ENCODE results near the gene HNRNPLL.

HNRNPLL gene

GRCh38 chr2:38523728-38524437 is 78.8 kb downstream of the HNRNPLL start:
- H3K27ac Mint-ChIP-seq, result no peak overlapping the region
- ATAC-seq (no peak), DNase-seq (ENCODE audit: low spot score in 2 of 2) (no peak)
- H3K9me3 Mint-ChIP-seq, result no peaks in the 10 kb centered on the region
- peaks cover 8% of the 10 kb centered on the region for H3K4me1 Mint-ChIP-seq
- H3K4me3 Mint-ChIP-seq, result no peak overlapping the region
- no peaks in the 10 kb centered on the region for H3K36me3 Mint-ChIP-seq

DNA sequence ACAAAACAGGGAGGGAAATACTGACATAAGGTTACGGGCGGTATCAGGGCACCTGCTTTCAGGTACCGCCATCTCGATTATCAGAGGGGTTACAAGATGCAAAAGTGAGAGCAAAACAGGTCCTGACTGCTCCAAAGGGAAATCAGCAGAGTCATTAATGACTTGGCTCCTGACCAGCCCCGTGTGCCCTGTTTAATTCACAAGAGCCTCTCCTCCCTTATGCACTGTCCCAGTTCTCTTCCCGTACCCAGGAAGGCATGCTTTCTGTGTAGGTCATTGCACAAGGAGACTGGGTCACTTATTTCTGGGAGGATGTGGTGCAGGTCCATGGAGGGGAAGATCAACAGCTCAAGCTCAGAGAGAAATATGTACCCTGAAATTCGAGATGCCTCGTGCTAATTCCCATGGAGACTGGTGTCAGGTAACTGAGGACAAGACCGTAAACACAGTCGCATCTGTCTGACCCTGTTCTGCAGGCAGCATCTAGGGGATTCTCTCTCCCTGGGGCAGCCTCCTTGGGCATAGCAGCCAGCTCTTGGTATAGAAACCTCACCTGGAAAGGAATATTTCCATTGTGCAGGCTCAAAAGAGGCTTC is 79.9 kb downstream of the HNRNPLL start:
- Mint-ChIP-seq H3K27ac (no peak overlapping the region), H3K36me3 (no peaks in the 10 kb centered on the region), H3K4me1 (no peaks in the 10 kb centered on the region), H3K4me3 (no peak overlapping the region), H3K9me3 (no peaks in the 10 kb centered on the region)
- ATAC-seq (no peak), DNase-seq (ENCODE audit: low spot score in 2 of 2) (no peak)

DNA sequence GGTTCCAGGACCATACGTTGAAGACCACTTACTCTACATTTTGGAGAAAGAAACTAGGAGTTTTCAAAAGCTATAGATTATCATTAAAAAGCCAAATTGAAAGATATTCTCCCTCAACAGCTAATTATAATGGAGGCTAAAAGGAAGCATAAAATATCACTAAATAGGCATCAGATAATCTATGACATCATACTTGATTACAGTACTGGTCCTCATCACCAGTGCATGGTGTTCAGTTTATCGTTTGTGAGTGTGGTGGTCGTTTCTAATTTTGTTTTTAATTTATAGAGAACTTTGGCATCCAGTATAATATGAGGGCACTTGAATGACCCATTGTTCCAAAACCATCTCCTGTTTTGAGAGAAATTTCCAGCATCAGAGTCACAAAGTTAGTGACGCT is 80.9 kb downstream of the HNRNPLL start:
- no peak for ATAC-seq
- Mint-ChIP-seq H3K4me3 (no peak overlapping the region), H3K9me3 (no peaks in the 10 kb centered on the region), H3K4me1 (no peaks in the 10 kb centered on the region), H3K36me3 (no peaks in the 10 kb centered on the region), H3K27ac (no peak overlapping the region)
- DNase-seq (ENCODE audit: low spot score in 2 of 2), result no peak

DNA sequence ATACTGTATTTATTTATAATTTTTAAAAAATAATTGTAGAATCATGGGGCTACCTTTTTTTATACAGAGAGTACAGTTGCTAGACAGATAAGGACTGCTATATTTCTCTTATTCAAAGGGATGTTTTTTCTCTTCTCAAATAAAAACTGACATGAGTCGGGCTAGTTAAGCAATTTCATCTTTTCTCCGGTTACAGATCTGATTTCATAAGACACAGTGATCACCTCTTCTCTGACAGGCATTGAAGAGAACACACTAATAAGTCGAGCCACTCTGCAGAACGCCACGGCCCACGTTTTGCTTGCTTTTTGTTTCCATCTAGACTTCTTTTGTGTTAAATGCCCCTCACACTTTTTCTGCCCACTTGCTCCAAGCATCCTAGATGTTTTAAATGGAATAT is 85.4 kb downstream of the HNRNPLL start:
- ATAC-seq, result no peak
- Mint-ChIP-seq H3K9me3 (no peaks in the 10 kb centered on the region), H3K4me3 (no peak overlapping the region), H3K4me1 (no peaks in the 10 kb centered on the region), H3K27ac (no peak overlapping the region), H3K36me3 (no peaks in the 10 kb centered on the region)
- DNase-seq (ENCODE audit: low spot score in 2 of 2), result no peak

DNA sequence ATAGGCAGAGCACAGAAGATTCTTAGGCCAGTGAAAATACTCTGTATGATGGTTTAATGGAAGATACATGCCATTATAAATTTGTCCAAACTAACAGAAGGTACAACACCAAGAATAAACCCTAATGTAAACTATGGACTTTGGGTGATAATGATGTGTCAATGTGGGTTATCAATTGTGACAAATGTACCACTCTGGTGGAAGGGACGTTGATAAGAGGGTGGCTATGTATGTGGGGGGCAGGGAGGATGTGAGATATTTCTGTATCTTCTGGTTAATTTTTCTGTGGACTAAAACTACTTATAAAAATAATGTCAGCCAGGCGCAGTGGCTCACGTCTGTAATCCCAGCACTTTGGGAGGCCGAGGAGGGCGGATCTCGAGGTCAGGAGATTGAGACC is 86.2 kb downstream of the HNRNPLL start:
- ATAC-seq (no peak), DNase-seq (ENCODE audit: low spot score in 2 of 2) (no peak)
- Mint-ChIP-seq H3K4me3 (no peak overlapping the region), H3K36me3 (no peaks in the 10 kb centered on the region), H3K4me1 (no peaks in the 10 kb centered on the region), H3K27ac (no peak overlapping the region), H3K9me3 (no peaks in the 10 kb centered on the region)

- DNase-seq (ENCODE audit: low spot score in 2 of 2), result no peak
- no peak overlapping the region for H3K27ac Mint-ChIP-seq
- H3K4me3 Mint-ChIP-seq, result no peak overlapping the region
- ATAC-seq, result no peak
- H3K4me1 Mint-ChIP-seq, result no peaks in the 10 kb centered on the region
- H3K36me3 Mint-ChIP-seq, result no peaks in the 10 kb centered on the region
- H3K9me3 Mint-ChIP-seq, result no peaks in the 10 kb centered on the region
Observed at GRCh38 chr2:38516122-38516521, 86.6 kb downstream of the HNRNPLL start.

- Mint-ChIP-seq H3K4me1 (no peaks in the 10 kb centered on the region), H3K27ac (no peak overlapping the region), H3K36me3 (no peaks in the 10 kb centered on the region), H3K9me3 (no peaks in the 10 kb centered on the region), H3K4me3 (no peak overlapping the region)
- DNase-seq (ENCODE audit: low spot score in 2 of 2) (no peak), ATAC-seq (no peak)
Observed at GRCh38 chr2:38515155-38516074, 87.3 kb downstream of the HNRNPLL start.

DNA sequence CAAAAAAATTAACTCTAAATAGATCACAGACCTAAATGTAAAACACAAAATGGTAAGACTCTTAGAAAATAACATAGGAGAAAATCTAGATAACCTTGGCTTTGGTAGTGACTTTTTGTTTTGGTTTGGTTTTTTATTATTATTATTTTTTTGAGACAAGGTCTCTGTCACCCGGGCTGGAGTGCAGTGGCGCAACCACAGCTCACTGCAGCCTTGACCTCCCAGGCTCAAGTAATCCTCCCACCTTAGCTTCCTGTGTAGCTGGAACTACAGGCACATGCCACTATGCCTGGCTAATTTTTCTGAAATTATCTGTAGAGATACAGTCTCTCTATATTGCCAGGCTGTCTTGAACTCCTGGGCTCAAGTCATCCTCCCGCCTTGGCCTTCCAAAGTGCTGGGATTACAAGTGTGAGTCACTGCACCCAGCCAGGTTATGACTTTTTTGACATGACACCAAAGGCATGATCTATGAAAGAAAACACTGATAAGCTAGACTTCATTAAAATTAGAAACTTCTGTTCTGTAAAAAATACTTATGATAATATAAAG is 88.0 kb downstream of the HNRNPLL start:
- ATAC-seq, result no peak
- DNase-seq (ENCODE audit: low spot score in 2 of 2), result no peak
- H3K4me3 Mint-ChIP-seq, result no peak overlapping the region
- H3K9me3 Mint-ChIP-seq, result no peaks in the 10 kb centered on the region
- H3K4me1 Mint-ChIP-seq, result no peaks in the 10 kb centered on the region
- no peak overlapping the region for H3K27ac Mint-ChIP-seq
- H3K36me3 Mint-ChIP-seq, result no peaks in the 10 kb centered on the region

- ATAC-seq (no peak), DNase-seq (ENCODE audit: low spot score in 2 of 2) (no peak)
- Mint-ChIP-seq H3K4me1 (peaks cover 7% of the 10 kb centered on the region), H3K27ac (no peak overlapping the region), H3K9me3 (no peaks in the 10 kb centered on the region), H3K4me3 (no peak overlapping the region), H3K36me3 (no peaks in the 10 kb centered on the region)
Observed at GRCh38 chr2:38512211-38512610, 90.5 kb downstream of the HNRNPLL start.

Measured in stimulated activated effector memory CD8-positive, alpha-beta T cell treated with anti-CD3 and anti-CD28 coated beads, Interleukin-12 subunit alpha, Interleukin-12 subunit beta, amount 100 ng/mL, for 72 hours (primary cell).